IMR-90 (cell line): ENCODE data around the gene THRB. TPM values are rescaled to one million over a fixed set of nuclear protein-coding genes. Genes with fewer than 3 reads are reported as not detected.
"Not testable (repeated sequence)": the region's sequence is repeated elsewhere in the genome, so short reads cannot be mapped to it uniquely, and the experiment has no call there.

Experiments used
- ATAC-seq: fragments of 200-7000 bp; cut with Tn5 transposase; 2 replicates; pipeline ENCODE4 v1.9.1; 2020; ENCODE audit warnings: low read depth, mild to moderate bottlenecking, moderate library complexity
- BruUV-seq: library from RNA; stranded (reverse); fragments of 400-500 nt; replicated peaks from 2 replicates; lab custom pipeline; 2021; lab: Mats Ljungman, UMichigan
- CTCF ChIA-PET: fragments of 300-600 bp; formaldehyde crosslinking; extraction: SDS; loops from one replicate; lab custom pipeline; 2021; ENCODE audit warnings: antibody characterized with exemption; lab: Yijun Ruan, JAX
- POLR2A ChIA-PET: fragments of 300-600 bp; sonication (Branson Sonifier 250); formaldehyde crosslinking; loops from one replicate; lab custom pipeline; 2022; ENCODE audit warnings: antibody characterized with exemption; ENCODE audit not compliant: unreplicated experiment; lab: Charles Lee
- DNase-seq: peaks from one replicate; pipeline ENCODE4 v3.0.0; 2013
- H2AFZ ChIP-seq: replicated peaks from 2 replicates; pipeline ENCODE3; 2013; ENCODE audit warnings: low read length, mild to moderate bottlenecking; ENCODE audit not compliant: poor library complexity
- H2AK5ac ChIP-seq: 2 replicates; pipeline ENCODE4 v1.6.1; 2013; ENCODE audit warnings: low read depth, low read length, inconsistent platforms
- H2AK9ac ChIP-seq: replicated peaks from 2 replicates; pipeline ENCODE3; 2013; ENCODE audit warnings: mild to moderate bottlenecking, low read depth, low read length, moderate library complexity; ENCODE audit not compliant: poor library complexity
- H2BK120ac ChIP-seq: 2 replicates; pipeline ENCODE4 v1.6.1; 2013; ENCODE audit warnings: low read depth, low read length, inconsistent platforms
- H2BK15ac ChIP-seq: 3 replicates; pipeline ENCODE4 v1.6.1; 2013; ENCODE audit warnings: low read depth, low read length, inconsistent platforms
- H2BK20ac ChIP-seq: 2 replicates; pipeline ENCODE4 v1.6.1; 2013; ENCODE audit warnings: low read depth, mild to moderate bottlenecking, inconsistent platforms, low read length, moderate library complexity
- H2BK5ac ChIP-seq: 2 replicates; pipeline ENCODE4 v1.6.1; 2013; ENCODE audit warnings: mild to moderate bottlenecking, low read depth, low read length, inconsistent platforms; ENCODE audit not compliant: poor library complexity, severe bottlenecking
- H3K14ac ChIP-seq: replicated peaks from 2 replicates; pipeline ENCODE4 v1.6.1; 2013; ENCODE audit warnings: low read depth, low read length, inconsistent platforms
- H3K18ac ChIP-seq: 2 replicates; pipeline ENCODE4 v1.6.1; 2013; ENCODE audit warnings: low read depth, low read length, control low read depth
- H3K23ac ChIP-seq: 2 replicates; pipeline ENCODE4 v1.6.1; 2013; ENCODE audit warnings: low read depth, low read length, inconsistent platforms
- H3K27ac ChIP-seq: 2 replicates; pipeline ENCODE4 v1.5.1; 2013; ENCODE audit warnings: mild to moderate bottlenecking, control low read depth, low read length; ENCODE audit not compliant: insufficient read depth
- H3K27me3 ChIP-seq: 2 replicates; pipeline ENCODE4 v1.6.1; 2013; ENCODE audit warnings: low read length; ENCODE audit not compliant: control insufficient read depth, insufficient read depth
- H3K36me3 ChIP-seq: 2 replicates; pipeline ENCODE4 v1.6.1; 2013; ENCODE audit warnings: low read length, mixed read lengths; ENCODE audit not compliant: control insufficient read depth, insufficient read depth
- H3K4ac ChIP-seq: 2 replicates; pipeline ENCODE4 v1.6.1; 2013; ENCODE audit warnings: low read depth, low read length, inconsistent platforms
- H3K4me1 ChIP-seq: 2 replicates; pipeline ENCODE4 v1.6.1; 2013; ENCODE audit warnings: low read length, mixed read lengths; ENCODE audit not compliant: control insufficient read depth, insufficient read depth
- H3K4me2 ChIP-seq: 2 replicates; pipeline ENCODE4 v1.6.1; 2013; ENCODE audit warnings: low read depth, mild to moderate bottlenecking, control low read depth, low read length, moderate library complexity
- H3K4me3 ChIP-seq: 2 replicates; pipeline ENCODE4 v1.5.1; 2013; ENCODE audit warnings: low read depth, mild to moderate bottlenecking, control low read depth, low read length, moderate library complexity; ENCODE audit not compliant: insufficient read depth
- H3K56ac ChIP-seq: 2 replicates; pipeline ENCODE4 v1.6.1; 2013; ENCODE audit warnings: low read length, inconsistent platforms; ENCODE audit not compliant: insufficient read depth; ENCODE audit errors: extremely low read depth
- H3K79me1 ChIP-seq, 2 experiments: 2 replicates each; pipeline ENCODE4 v1.6.1; 2013; ENCODE audit warnings: low read length in 2 of 2, inconsistent platforms in 1 of 2, low read depth in 1 of 2
- H3K9ac ChIP-seq: 2 replicates; pipeline ENCODE4 v1.6.1; 2013; ENCODE audit warnings: low read depth, low read length, control low read depth
- H3K9me1 ChIP-seq: 2 replicates; pipeline ENCODE4 v1.6.1; 2013; ENCODE audit warnings: low read length, inconsistent platforms; ENCODE audit not compliant: insufficient read depth
- H3K9me3 ChIP-seq: 2 replicates; pipeline ENCODE4 v1.6.1; 2013; ENCODE audit warnings: low read length; ENCODE audit not compliant: control insufficient read depth, insufficient read depth
- H4K20me1 ChIP-seq: 2 replicates; pipeline ENCODE4 v1.6.1; 2013; ENCODE audit warnings: low read length, inconsistent platforms; ENCODE audit not compliant: insufficient read depth
- H4K5ac ChIP-seq: 2 replicates; pipeline ENCODE4 v1.6.1; 2013; ENCODE audit warnings: mild to moderate bottlenecking, low read depth, low read length, control low read depth
- H4K8ac ChIP-seq, 2 experiments: 2 replicates each; pipeline ENCODE4 v1.6.1; 2013; ENCODE audit warnings: low read depth in 2 of 2, low read length in 2 of 2, control low read depth in 1 of 2, inconsistent platforms in 1 of 2
- H4K91ac ChIP-seq: 2 replicates; pipeline ENCODE4 v1.6.1; 2013; ENCODE audit warnings: low read depth, low read length, inconsistent platforms; ENCODE audit not compliant: insufficient read depth
- WGBS, 2 experiments: methylation state at CpG; one replicate each; pipeline versions ENCODE4 v1.1.5 to v1.1.7; 2013; ENCODE audit warnings: missing lambda C conversion rate in 2 of 2; ENCODE audit not compliant: insufficient read length in 1 of 2; ENCODE audit errors: extremely low coverage in 2 of 2; 5-methylcytosine and 5-hydroxymethylcytosine counted together
- dilution Hi-C: fragments of 300-500 bp; cut with HindIII; formaldehyde crosslinking; loops from one replicate; pipeline ENCODE4 v1.14.3; 2018; ENCODE audit warnings: low sequenced_read_pairs; ENCODE audit not compliant: unreplicated experiment
- in situ Hi-C: fragments of 300-500 bp; cut with MboI; formaldehyde crosslinking; loops from 3 replicates; pipeline ENCODE4 v1.14.3; 2019; ENCODE audit warnings: low sequenced_read_pairs, inconsistent platforms, mixed read lengths
- intact Hi-C: fragments of 100-400 bp; cut with micrococcal nuclease; formaldehyde crosslinking; loops from 2 replicates; pipeline ENCODE4 v1.10.0; 2022
- polyA plus RNA-seq, 3 experiments: library from polyadenylated mRNA; depleted of rRNA; stranded (reverse); fragments of >200 nt; gene quantifications; 2 replicates each; pipeline ENCODE4 v1.2.3, GENCODE V29; 2012; ENCODE audit warnings: low replicate concordance in 1 of 3
- total RNA-seq: library from RNA; depleted of rRNA; stranded (reverse); fragments of >200 nt; gene quantifications from 2 replicates; pipeline ENCODE4 v1.2.3, GENCODE V29; 2012

THRB gene
- total and polyA plus RNA-seq, 2 of the 4 experiments (the other 2 are of a cell fraction), result under 0.01 TPM; not detected in 1

GRCh38 chr3:24398712-24399111 is 95.9 kb downstream of the THRB start:
- CTCF ChIA-PET, ATAC-seq, H3K23ac ChIP-seq, DNase-seq, H3K4me3 ChIP-seq, H2AK5ac ChIP-seq, H3K9me1 ChIP-seq, H2BK120ac ChIP-seq, H3K18ac ChIP-seq, H3K4me1 ChIP-seq, BruUV-seq, H3K9ac ChIP-seq, H2AK9ac ChIP-seq, H4K20me1 ChIP-seq, H3K9me3 ChIP-seq, H3K79me1 ChIP-seq, H4K91ac ChIP-seq, H2BK20ac ChIP-seq, in situ Hi-C loops, intact Hi-C loops, dilution Hi-C loops, H3K27me3 ChIP-seq, H3K4ac ChIP-seq, H3K27ac ChIP-seq, H4K5ac ChIP-seq, H3K4me2 ChIP-seq, H2AFZ ChIP-seq, H4K8ac ChIP-seq, H3K56ac ChIP-seq, H3K36me3 ChIP-seq, H3K14ac ChIP-seq, H2BK5ac ChIP-seq, POLR2A ChIA-PET, H2BK15ac ChIP-seq: not testable (repeated sequence)
- WGBS, 2 experiments, result no CpG with 5 or more reads among the region's 5 CpGs
